ENCODE data around the gene TMEM72. TPM values are rescaled to one million over a fixed set of nuclear protein-coding genes. Genes with fewer than 3 reads are reported as not detected.

The TMEM72 gene
- total RNA-seq, 4 donors from 2014 or later: not detected

GRCh38 chr10:44893604-44894468 is 17.3 kb upstream of the TMEM72 start:
- TF ChIP-seq POLR2A (IDR thresholded peaks at IDR 0.05) (no peak), CTCF (IDR thresholded peaks at IDR 0.05) (no peak)
- Histone ChIP-seq H3K4me3 (replicated peaks in 1 of 3) (no peak overlapping the region), H3K27ac (no peak overlapping the region), H3K36me3 (no peaks in the 10 kb centered on the region), H3K27me3 (no peaks in the 10 kb centered on the region), H3K9me3 (no peaks in the 10 kb centered on the region), H3K4me1 (peaks cover 0 to 5% of the 10 kb centered on the region in 2 donors)
- intact Hi-C loops (cut with DNase I): no loop called here
- 86 to 94% methylated on average over 5 of the region's 5 CpGs for WGBS, 2 donors
- DNase-seq: no peak

GRCh38 chr10:44894691-44895090 is 16.4 kb upstream of the TMEM72 start:
- TF ChIP-seq CTCF (IDR thresholded peaks at IDR 0.05) (no peak), POLR2A (IDR thresholded peaks at IDR 0.05) (no peak)
- WGBS, 2 donors: 76 to 81% methylated on average over 4 of the region's 4 CpGs

GRCh38 chr10:44895280-44895679 is 15.9 kb upstream of the TMEM72 start:
- 86 to 87% methylated on average over 5 of the region's 5 CpGs for WGBS, 2 donors
- no peak for TF ChIP-seq POLR2A (IDR thresholded peaks at IDR 0.05)
- no peak for TF ChIP-seq CTCF (IDR thresholded peaks at IDR 0.05)

More at GRCh38 chr10:44894691-44895090, 16.4 kb upstream of the TMEM72 start:
- Histone ChIP-seq H3K4me1 (peaks cover 0 to 5% of the 10 kb centered on the region in 2 donors), H3K4me3 (replicated peaks in 1 of 3) (no peak overlapping the region), H3K9me3 (no peaks in the 10 kb centered on the region), H3K27ac (no peak overlapping the region), H3K27me3 (no peaks in the 10 kb centered on the region), H3K36me3 (no peaks in the 10 kb centered on the region)
- no peak for DNase-seq
- intact Hi-C loops (cut with DNase I): no loop called here

GRCh38 chr10:44897049-44897448 is 14.1 kb upstream of the TMEM72 start:
- no peak overlapping the region for H3K4me3 ChIP-seq (replicated peaks in 1 of 3)
- H3K9me3 ChIP-seq: no peaks in the 10 kb centered on the region
- no peaks in the 10 kb centered on the region for H3K27me3 ChIP-seq
- TF ChIP-seq POLR2A (IDR thresholded peaks at IDR 0.05): no peak
- TF ChIP-seq CTCF (IDR thresholded peaks at IDR 0.05): no peak
- no peaks in the 10 kb centered on the region for H3K36me3 ChIP-seq
- 92 to 95% methylated on average over 7 of the region's 7 CpGs for WGBS, 2 donors
- H3K4me1 ChIP-seq: peaks cover 0 to 5% of the 10 kb centered on the region in 2 donors
- intact Hi-C loops (cut with DNase I): no loop called here
- no peak overlapping the region for H3K27ac ChIP-seq
- DNase-seq: no peak

More at GRCh38 chr10:44895280-44895679, 15.9 kb upstream of the TMEM72 start:
- intact Hi-C loops (cut with DNase I): no loop called here
- H3K4me3 ChIP-seq (replicated peaks in 1 of 3): no peak overlapping the region
- no peak overlapping the region for H3K27ac ChIP-seq
- no peak for DNase-seq
- peaks cover 0 to 5% of the 10 kb centered on the region in 2 donors for H3K4me1 ChIP-seq
- H3K27me3 ChIP-seq: no peaks in the 10 kb centered on the region
- no peaks in the 10 kb centered on the region for H3K9me3 ChIP-seq
- H3K36me3 ChIP-seq: no peaks in the 10 kb centered on the region

- Histone ChIP-seq H3K9me3 (no peaks in the 10 kb centered on the region), H3K4me1 (peaks cover 0 to 5% of the 10 kb centered on the region in 2 donors), H3K27me3 (no peaks in the 10 kb centered on the region), H3K4me3 (replicated peaks in 1 of 3) (no peak overlapping the region), H3K36me3 (no peaks in the 10 kb centered on the region), H3K27ac (no peak overlapping the region)
- 67 to 83% methylated on average over 4 of the region's 4 CpGs for WGBS, 2 donors
- intact Hi-C loops (cut with DNase I): no loop called here
- TF ChIP-seq POLR2A (IDR thresholded peaks at IDR 0.05) (no peak), CTCF (IDR thresholded peaks at IDR 0.05) (no peak)
- no peak for DNase-seq
These were observed 12.5 kb upstream of the TMEM72 start for GRCh38 chr10:44898665-44899064.

All from thyroid gland (tissue), 4 donors.